ENCODE results near the gene MRE11. TPM values are rescaled to one million over a fixed set of nuclear protein-coding genes. Genes with fewer than 3 reads are reported as not detected.
A peak's percentile ranks its signal among the peaks of the same experiment; 100 is the strongest.

Gene MRE11
- total and polyA plus RNA-seq, 9 of the 15 experiments (the other 6 are each of a cell fraction or from before 2014, with no cell fraction given) = 18.3 to 45.2 (median 29.1) TPM

- peak; percentile 84 for TF ChIP-seq NFYB (IDR thresholded peaks at IDR 0.05; ENCODE audit: extremely low read depth, insufficient read length)
- TF ChIP-seq MBD2 (IDR thresholded peaks at IDR 0.05; ENCODE audit: borderline replicate concordance, low read depth) = peak; percentile 25; the same call in 1 of the 2 replicates
- no peak for TF ChIP-seq ZFP91 (CRISPR knock-in tag; IDR thresholded peaks at IDR 0.05)
- peak; percentile 65; the same call in 1 of the 2 replicates for TF ChIP-seq GABPB1 (CRISPR knock-in tag; IDR thresholded peaks at IDR 0.05)
- TF ChIP-seq ZNF133 (CRISPR knock-in tag; IDR thresholded peaks at IDR 0.05) = no peak
- TF ChIP-seq CCNT2 (IDR thresholded peaks at IDR 0.05; ENCODE audit: borderline replicate concordance, extremely low read depth, insufficient read length, low read depth, low read length) = no peak
- TF ChIP-seq ZNF609 (CRISPR knock-in tag; IDR thresholded peaks at IDR 0.05; ENCODE audit: borderline replicate concordance) = peak; percentile 53; the same call in 1 of the 2 replicates
- TF ChIP-seq ZBTB12 (CRISPR knock-in tag; IDR thresholded peaks at IDR 0.05) = 0 out of 2 replicates have a peak, but pooled peaks have one; percentile 22
- peak; percentile 30; the same call in 1 of the 2 replicates for TF ChIP-seq MTA3 (IDR thresholded peaks at IDR 0.05; ENCODE audit: borderline replicate concordance)
- peak; percentile 77 for TF ChIP-seq POLR2AphosphoS5 (IDR thresholded peaks at IDR 0.05; ENCODE audit: control insufficient read depth, insufficient read depth, low read depth, low read length)
- TF ChIP-seq, protein P1, sequence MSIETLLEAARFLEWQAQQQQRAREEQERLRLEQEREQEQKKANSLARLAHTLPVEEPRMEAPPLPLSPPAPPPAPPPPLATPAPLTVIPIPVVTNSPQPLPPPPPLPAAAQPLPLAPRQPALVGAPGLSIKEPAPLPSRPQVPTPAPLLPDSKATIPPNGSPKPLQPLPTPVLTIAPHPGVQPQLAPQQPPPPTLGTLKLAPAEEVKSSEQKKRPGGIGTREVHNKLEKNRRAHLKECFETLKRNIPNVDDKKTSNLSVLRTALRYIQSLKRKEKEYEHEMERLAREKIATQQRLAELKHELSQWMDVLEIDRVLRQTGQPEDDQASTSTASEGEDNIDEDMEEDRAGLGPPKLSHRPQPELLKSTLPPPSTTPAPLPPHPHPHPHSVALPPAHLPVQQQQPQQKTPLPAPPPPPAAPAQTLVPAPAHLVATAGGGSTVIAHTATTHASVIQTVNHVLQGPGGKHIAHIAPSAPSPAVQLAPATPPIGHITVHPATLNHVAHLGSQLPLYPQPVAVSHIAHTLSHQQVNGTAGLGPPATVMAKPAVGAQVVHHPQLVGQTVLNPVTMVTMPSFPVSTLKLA (conservative IDR thresholded peaks at IDR 0.05) = peak; percentile 97 to 98
- 0 out of 2 replicates have a peak, but pooled peaks have one; percentile 4 for TF ChIP-seq CREB1 (IDR thresholded peaks at IDR 0.05)
- TF ChIP-seq CREB1 (CRISPR knock-in tag; IDR thresholded peaks at IDR 0.05) = peak; percentile 57; the same call in 1 of the 2 replicates
- TF ChIP-seq ZNF184 (CRISPR knock-in tag; IDR thresholded peaks at IDR 0.05) = no peak
- TF ChIP-seq RCOR1 (IDR thresholded peaks at IDR 0.05; ENCODE audit: borderline replicate concordance in 1 of 2, low read depth in 2 of 2, low read length in 2 of 2) = no peak
- peak; percentile 98 for TF ChIP-seq ELF1 (tag; IDR thresholded peaks at IDR 0.05)
- TF ChIP-seq ELF2 (CRISPR knock-in tag; IDR thresholded peaks at IDR 0.05) = peak; percentile 98
These were observed at the start of gene MRE11, which contains the start of gene ANKRD49 (continued) for GRCh38 chr11:94493281-94494125.

Measured in K562 (cell line).